ENCODE results near the gene SLC6A1.

SLC6A1 gene

GRCh38 chr3:11020764-11021163 is 28.2 kb downstream of the SLC6A1 start:
- TF ChIP-seq CTCF (IDR thresholded peaks at IDR 0.05) = no peak
- Histone ChIP-seq H3K36me3 (no peaks in the 10 kb centered on the region), H3K27ac (no peak overlapping the region), H3K4me1 (no peaks in the 10 kb centered on the region), H3K4me3 (no peak overlapping the region), H3K27me3 (peaks cover 0 to 2% of the 10 kb centered on the region in 2 donors), H3K9me3 (no peaks in the 10 kb centered on the region)
- intact Hi-C loops (cut with DNase I; ENCODE audit: low total_unique reads) = no loop called here
- DNase-seq = no peak

GRCh38 chr3:11021611-11022011 is 29.1 kb downstream of the SLC6A1 start:
- TF ChIP-seq CTCF (IDR thresholded peaks at IDR 0.05) = no peak
- no peak for DNase-seq
- Histone ChIP-seq H3K27me3 (peaks cover 0 to 5% of the 10 kb centered on the region in 2 donors), H3K27ac (no peak overlapping the region), H3K4me1 (no peaks in the 10 kb centered on the region), H3K36me3 (no peaks in the 10 kb centered on the region), H3K4me3 (no peak overlapping the region), H3K9me3 (no peaks in the 10 kb centered on the region)
- intact Hi-C loops (cut with DNase I; ENCODE audit: low total_unique reads) = no loop called here

- Histone ChIP-seq H3K4me1 (no peaks in the 10 kb centered on the region), H3K9me3 (no peaks in the 10 kb centered on the region), H3K36me3 (no peaks in the 10 kb centered on the region), H3K27me3 (peaks cover 0 to 5% of the 10 kb centered on the region in 2 donors), H3K4me3 (no peak overlapping the region), H3K27ac (no peak overlapping the region)
- no peak for DNase-seq
- no peak for TF ChIP-seq CTCF (IDR thresholded peaks at IDR 0.05)
- intact Hi-C loops (cut with DNase I; ENCODE audit: low total_unique reads) = no loop called here
Observed at GRCh38 chr3:11022115-11022514, 29.6 kb downstream of the SLC6A1 start.

GRCh38 chr3:11024181-11024580 is 31.6 kb downstream of the SLC6A1 start:
- no peaks in the 10 kb centered on the region for H3K4me1 ChIP-seq
- no peak for DNase-seq
- no peaks in the 10 kb centered on the region for H3K9me3 ChIP-seq
- H3K4me3 ChIP-seq = no peak overlapping the region
- intact Hi-C loops (cut with DNase I; ENCODE audit: low total_unique reads) = no loop called here
- no peak overlapping the region for H3K27ac ChIP-seq
- peaks cover 0 to 5% of the 10 kb centered on the region in 2 donors for H3K27me3 ChIP-seq
- H3K36me3 ChIP-seq = no peaks in the 10 kb centered on the region
- no peak for TF ChIP-seq CTCF (IDR thresholded peaks at IDR 0.05)

- Histone ChIP-seq H3K27me3 (peaks cover 0 to 8% of the 10 kb centered on the region in 2 donors), H3K4me1 (no peaks in the 10 kb centered on the region), H3K27ac (no peak overlapping the region), H3K9me3 (no peaks in the 10 kb centered on the region), H3K36me3 (no peaks in the 10 kb centered on the region), H3K4me3 (no peak overlapping the region)
- intact Hi-C loops (cut with DNase I; ENCODE audit: low total_unique reads) = no loop called here
- no peak for DNase-seq
- TF ChIP-seq CTCF (IDR thresholded peaks at IDR 0.05) = no peak
Observed at GRCh38 chr3:11029948-11030347, 37.4 kb downstream of the SLC6A1 start.

- H3K36me3 ChIP-seq = no peaks in the 10 kb centered on the region
- H3K27me3 ChIP-seq = peaks cover 0 to 11% of the 10 kb centered on the region in 2 donors
- no peak overlapping the region for H3K27ac ChIP-seq
- H3K9me3 ChIP-seq = no peaks in the 10 kb centered on the region
- intact Hi-C loops (cut with DNase I; ENCODE audit: low total_unique reads) = no loop called here
- H3K4me3 ChIP-seq = no peak overlapping the region
- no peak for TF ChIP-seq CTCF (IDR thresholded peaks at IDR 0.05)
- no peak for DNase-seq
- no peaks in the 10 kb centered on the region for H3K4me1 ChIP-seq
Observed at GRCh38 chr3:11033871-11034270, 41.3 kb downstream of the SLC6A1 start.

Measured in tibial artery (tissue), 4 donors.